ENCODE results near the gene RAB3C.

Gene RAB3C

DNA sequence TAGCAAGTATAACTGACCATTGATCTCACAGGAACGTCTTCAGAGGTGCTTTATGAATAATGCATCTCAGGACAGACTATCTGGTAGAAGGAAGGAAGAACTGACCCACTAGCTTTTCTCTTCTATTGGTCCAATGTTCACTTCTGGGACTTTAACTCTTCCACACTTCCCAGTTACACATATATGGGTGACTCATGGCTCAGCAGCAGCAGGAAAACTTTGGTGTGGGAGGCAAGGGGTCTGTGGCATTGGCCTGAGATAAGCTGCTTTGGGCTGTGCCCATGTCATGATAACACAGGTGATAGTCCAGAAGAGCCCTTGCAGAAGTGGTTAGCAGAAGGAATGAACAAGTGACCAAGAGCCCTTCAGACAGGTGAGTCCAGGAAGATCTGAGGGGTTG, 148.8 kb downstream of the RAB3C start:
- DNase-seq (ENCODE audit: low spot score): no peak
- Histone ChIP-seq H3K4me3 (no peak overlapping the region), H3K27ac (no peak overlapping the region)
- TF ChIP-seq, protein P1, sequence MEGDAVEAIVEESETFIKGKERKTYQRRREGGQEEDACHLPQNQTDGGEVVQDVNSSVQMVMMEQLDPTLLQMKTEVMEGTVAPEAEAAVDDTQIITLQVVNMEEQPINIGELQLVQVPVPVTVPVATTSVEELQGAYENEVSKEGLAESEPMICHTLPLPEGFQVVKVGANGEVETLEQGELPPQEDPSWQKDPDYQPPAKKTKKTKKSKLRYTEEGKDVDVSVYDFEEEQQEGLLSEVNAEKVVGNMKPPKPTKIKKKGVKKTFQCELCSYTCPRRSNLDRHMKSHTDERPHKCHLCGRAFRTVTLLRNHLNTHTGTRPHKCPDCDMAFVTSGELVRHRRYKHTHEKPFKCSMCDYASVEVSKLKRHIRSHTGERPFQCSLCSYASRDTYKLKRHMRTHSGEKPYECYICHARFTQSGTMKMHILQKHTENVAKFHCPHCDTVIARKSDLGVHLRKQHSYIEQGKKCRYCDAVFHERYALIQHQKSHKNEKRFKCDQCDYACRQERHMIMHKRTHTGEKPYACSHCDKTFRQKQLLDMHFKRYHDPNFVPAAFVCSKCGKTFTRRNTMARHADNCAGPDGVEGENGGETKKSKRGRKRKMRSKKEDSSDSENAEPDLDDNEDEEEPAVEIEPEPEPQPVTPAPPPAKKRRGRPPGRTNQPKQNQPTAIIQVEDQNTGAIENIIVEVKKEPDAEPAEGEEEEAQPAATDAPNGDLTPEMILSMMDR (IDR thresholded peaks at IDR 0.05): no peak

DNA sequence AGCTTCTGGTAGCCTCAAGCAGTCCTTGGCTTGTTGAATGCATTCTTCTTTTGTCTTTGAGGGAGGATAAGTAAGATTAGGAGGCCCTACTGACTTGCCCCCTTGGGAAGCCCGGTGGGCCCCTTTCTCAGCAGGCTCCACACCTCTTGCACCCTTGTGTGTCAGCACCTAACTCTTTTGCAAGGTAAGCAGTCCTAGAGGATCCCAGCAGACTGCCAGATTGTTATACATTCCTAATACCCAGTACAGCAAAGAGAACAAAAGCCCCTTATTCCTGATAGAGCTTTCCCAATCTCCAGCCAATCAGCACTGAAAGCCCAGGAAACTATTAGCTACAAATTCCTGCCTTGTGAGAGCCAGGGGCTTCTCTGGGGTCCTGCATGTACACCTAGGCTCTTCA, 152.8 kb downstream of the RAB3C start:
- H3K27ac ChIP-seq: no peak overlapping the region
- TF ChIP-seq, protein P1 (IDR thresholded peaks at IDR 0.05): no peak
- H3K4me3 ChIP-seq: no peak overlapping the region
- no peak for DNase-seq (ENCODE audit: low spot score)

DNA sequence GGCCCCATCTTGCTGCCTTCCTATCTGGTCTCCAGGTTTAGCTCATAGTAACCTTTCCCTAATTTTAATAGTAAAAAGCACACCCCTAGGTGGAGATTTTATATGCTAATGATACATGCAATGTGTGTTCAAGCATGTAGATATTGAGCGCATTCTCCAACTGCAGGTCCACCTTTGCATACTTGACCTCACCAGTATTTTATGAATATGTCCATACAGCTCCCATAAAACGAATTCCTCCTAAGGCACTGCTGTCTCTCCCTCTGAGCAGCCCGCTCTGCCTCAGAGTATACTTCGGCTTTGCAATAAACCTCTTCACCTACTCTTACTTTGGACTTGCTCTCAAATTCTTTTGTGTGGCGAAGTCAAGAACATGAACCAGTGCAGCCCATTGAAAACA, 153.3 kb downstream of the RAB3C start:
- Histone ChIP-seq H3K27ac (no peak overlapping the region), H3K4me3 (no peak overlapping the region)
- no peak for DNase-seq (ENCODE audit: low spot score)
- TF ChIP-seq, protein P1 (IDR thresholded peaks at IDR 0.05): no peak

DNA sequence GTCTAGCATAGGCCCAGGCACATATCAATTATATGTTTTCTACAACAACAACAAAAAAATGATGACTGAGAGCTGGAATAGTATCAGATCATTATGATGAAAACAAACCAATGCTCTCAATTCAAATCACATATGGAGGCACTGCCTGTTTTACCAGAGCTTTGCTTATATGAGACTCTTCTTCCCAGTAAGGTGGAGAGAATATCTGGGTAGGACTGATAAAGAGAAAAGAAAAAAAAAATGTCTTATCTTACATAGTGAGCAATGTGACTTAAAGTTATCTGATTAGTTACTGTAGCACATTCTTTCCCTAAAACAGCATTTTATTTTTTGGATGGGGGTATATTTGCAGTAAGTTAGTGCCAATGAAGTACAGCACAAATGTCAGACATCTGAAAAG, 154.8 kb downstream of the RAB3C start:
- TF ChIP-seq, protein P1 (IDR thresholded peaks at IDR 0.05): no peak
- no peak overlapping the region for H3K27ac ChIP-seq

DNA sequence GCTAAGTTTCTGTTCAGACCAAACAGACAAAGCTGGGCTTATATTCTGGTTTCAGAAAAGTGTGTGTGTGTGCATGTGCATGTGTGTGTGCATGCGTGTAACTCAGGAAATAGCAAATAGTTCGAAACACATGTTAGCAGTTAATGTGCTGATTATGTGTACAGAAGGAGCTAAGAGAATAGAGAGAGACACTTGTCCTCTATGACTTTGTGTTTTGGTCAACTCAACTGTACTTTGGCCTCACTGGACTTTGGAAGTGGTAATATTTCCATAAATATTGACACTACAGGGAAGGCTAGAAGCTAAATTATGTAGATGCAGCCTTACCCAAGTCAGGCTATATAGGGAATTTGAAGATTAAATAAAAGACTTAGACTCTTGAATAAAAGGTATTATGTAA, 155.5 kb downstream of the RAB3C start:
- no peak for DNase-seq (ENCODE audit: low spot score)
- Histone ChIP-seq H3K4me3 (no peak overlapping the region), H3K27ac (no peak overlapping the region)
- TF ChIP-seq, protein P1 (IDR thresholded peaks at IDR 0.05): no peak

More for the DNA sequence above, 154.8 kb downstream of the RAB3C start:
- no peak overlapping the region for H3K4me3 ChIP-seq
- no peak for DNase-seq (ENCODE audit: low spot score)

DNA sequence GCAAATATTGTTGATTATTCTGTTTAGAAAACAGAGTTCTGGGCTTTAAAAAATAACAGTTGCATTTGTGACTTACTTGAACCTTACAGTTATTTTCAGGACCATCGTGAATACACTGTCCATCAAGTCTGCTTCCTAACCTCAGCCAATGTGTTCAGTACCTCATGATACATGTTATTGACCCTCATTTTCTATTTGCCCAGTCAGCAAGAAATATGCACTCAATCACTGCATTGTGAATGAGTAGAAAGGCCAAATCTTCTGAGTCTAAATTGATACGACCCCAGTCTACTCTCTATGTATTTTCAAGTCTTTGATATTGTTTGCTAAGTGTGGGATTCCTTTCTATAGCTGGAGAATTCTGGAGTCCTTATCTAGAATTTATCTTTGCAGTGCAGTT, 156.2 kb downstream of the RAB3C start:
- DNase-seq (ENCODE audit: low spot score): no peak
- Histone ChIP-seq H3K4me3 (no peak overlapping the region), H3K27ac (no peak overlapping the region)
- TF ChIP-seq, protein P1 (IDR thresholded peaks at IDR 0.05): no peak

DNA sequence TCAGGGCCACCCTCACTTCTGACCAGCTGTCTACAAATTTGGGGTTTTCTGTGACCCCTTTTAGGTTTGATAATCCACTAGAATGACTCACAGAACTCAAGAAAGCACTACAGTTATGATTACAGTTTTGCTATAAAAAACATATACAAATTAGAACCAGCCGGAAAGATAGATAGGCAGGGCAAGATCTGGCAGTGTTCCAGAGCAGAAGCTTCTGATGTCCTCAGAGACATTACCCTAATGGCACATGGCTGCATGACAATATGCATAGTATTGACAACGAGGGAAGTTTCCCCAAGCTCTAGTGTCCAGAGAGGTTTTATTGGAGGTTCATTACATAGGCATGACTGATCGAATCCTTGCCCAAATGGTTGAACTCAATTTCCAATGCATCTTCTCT, 158.1 kb downstream of the RAB3C start:
- H3K27ac ChIP-seq: no peak overlapping the region
- no peak overlapping the region for H3K4me3 ChIP-seq
- no peak for DNase-seq (ENCODE audit: low spot score)
- TF ChIP-seq, protein P1 (IDR thresholded peaks at IDR 0.05): no peak

Measured in coronary artery (tissue), 2 donors.